CD4-positive, alpha-beta T cell treated with Interferon alpha-2 for 1 hour (primary cell): ENCODE data around the gene ZMIZ1.
"Not testable (repeated sequence)": the region's sequence is repeated elsewhere in the genome, so short reads cannot be mapped to it uniquely, and the experiment has no call there.

Experiments used
- DNase-seq, 2 donors: peaks; one replicate each; pipeline ENCODE4 v3.0.0-alpha.2; 2020 to 2022

Gene ZMIZ1

GRCh38 chr10:79274279-79275104 is 205.7 kb downstream of the ZMIZ1 start:
- peak in 1 of 2 donors; percentile 50 for DNase-seq

- DNase-seq = no peak
These were observed 206.3 kb downstream of the ZMIZ1 start for GRCh38 chr10:79275105-79275430.

GRCh38 chr10:79275431-79275851 is 206.7 kb downstream of the ZMIZ1 start:
- no peak for DNase-seq

GRCh38 chr10:79277579-79278269 is 209.0 kb downstream of the ZMIZ1 start:
- no peak for DNase-seq

DNA sequence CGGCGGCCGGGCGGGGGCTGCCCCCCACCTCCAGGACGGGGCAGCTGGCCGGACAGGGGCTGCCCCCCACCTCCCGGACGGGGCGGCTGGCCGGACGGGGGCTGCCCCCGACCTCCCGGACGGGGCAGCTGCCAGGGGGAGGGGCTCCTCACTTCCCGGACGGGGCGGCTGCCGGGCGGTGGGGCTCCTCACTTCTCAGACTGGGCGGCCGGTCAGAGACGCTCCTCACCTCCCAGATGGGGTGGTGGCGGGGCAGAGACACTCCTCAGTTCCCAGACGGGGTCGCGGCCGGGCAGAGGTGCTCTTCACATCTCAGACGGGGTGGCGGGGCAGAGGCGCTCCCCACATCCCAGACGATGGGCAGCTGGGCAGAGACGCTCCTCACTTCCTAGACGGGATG is 210.3 kb downstream of the ZMIZ1 start:
- DNase-seq = not testable (repeated sequence)

DNA sequence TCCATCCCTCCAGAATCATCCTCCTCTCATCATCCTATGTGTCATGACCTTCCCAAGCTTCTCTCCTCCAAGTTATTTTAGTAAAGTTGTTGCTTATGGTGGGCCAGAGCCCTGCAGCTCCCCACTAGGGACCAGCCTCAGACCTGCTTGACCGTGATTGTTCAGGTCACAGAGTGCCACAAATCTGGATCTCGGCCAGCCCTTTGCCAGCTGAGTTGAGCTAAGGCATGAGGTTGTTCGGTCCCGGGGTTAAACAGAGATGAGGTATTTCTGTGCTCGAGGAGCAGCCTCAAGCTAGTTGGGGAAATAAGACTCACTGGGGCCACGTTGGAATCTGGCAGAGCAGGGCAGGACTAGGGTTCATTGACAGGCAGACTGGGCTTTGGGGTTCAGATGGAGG is 212.2 kb downstream of the ZMIZ1 start:
- no peak for DNase-seq

- DNase-seq = no peak
These were observed 213.6 kb downstream of the ZMIZ1 start for GRCh38 chr10:79282388-79282787.

DNA sequence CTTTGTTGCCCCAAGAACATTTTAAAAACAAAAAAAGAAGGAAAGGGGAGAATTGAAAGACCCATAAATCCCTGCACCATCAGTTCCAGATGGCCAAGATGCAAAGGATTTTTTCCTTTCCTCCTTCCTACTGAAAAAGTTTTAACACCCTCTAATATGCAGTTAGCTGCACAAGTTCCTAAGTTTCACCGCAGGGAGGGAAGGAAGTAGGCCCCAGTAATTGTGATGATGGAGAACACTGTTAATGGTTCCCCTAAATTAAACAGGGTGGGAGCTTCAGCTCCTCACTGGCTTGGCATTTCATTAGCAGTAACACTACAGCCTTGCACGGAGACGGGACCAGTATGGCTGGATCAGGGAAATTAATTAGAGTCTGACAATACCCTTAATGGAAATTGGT is 214.8 kb downstream of the ZMIZ1 start:
- no peak for DNase-seq

GRCh38 chr10:79284158-79284871 is 215.5 kb downstream of the ZMIZ1 start:
- DNase-seq = no peak

- peak in 1 of 2 donors; percentile 28 for DNase-seq
These were observed 216.8 kb downstream of the ZMIZ1 start for GRCh38 chr10:79285315-79286197.

DNA sequence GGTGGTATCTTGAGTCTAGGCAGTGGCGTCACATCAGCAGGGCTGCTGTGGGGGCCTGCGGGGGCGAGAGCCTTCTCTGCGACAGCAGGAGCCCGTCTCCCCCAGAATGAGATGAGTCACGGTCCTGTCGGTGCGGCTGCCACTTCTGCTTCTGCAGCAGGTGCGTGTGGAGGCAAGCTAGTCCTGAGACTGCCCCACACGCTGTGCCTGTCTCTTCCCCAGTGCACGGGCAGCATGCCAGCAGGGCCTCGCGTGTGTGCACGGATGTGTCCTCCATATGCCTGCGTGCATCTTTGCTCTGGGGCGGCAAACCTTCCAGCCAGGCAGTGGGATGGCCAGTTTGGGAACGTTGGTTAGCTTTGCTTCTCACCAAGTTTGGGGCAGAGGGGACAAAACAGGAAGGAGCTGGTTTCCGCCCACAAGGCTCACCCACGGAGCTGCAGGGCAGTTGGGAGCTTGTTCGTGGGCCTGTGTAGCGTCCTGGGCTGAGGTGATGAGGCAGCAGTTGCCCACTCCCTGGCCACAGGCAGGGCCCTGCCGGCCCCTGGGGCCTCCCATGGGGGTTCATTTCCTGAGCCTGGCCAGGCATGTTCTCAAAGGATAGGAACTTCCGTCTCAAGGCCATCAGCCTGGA is 217.7 kb downstream of the ZMIZ1 start:
- DNase-seq = peak; percentile 73 to 85

DNA sequence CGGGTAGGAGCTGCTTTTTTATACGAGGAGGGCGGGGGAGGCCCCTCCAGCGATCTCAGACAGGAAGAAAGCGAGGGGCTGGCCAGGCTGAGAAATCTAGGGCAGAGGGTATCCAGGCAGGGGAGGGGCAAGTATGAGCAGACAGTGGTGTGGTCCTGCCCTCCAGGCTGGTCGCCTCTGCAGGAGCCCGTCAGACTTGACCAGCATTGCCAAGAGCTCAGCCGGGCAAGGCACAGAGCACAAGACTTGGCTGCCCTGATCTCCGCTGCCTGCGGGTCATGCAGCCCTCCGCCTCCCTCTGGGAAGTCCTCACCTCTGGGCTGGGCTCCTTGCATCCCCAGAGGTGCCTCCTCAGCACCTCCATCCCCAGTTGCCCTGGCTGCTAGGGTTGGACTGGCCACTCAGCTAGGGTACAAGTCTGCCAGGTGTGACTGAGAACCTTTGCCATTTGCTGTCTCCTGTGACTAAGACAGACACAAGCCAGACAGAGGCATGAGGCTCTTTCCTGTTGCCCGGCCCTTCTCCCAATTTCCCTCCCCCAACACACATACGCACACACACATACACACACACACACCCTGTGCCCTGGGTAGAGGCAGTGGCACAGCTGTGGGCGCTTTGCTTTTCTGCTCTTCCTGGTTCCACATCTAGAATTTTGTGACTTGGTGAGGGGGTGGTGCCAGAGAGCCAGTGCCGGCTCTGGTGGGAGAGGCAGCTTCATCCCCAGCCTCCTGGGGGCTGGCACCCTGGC is 219.4 kb downstream of the ZMIZ1 start:
- no peak for DNase-seq

- no peak for DNase-seq
These were observed 221.0 kb downstream of the ZMIZ1 start for GRCh38 chr10:79289801-79290200.

- no peak for DNase-seq
These were observed 223.4 kb downstream of the ZMIZ1 start for GRCh38 chr10:79292026-79292766.

DNA sequence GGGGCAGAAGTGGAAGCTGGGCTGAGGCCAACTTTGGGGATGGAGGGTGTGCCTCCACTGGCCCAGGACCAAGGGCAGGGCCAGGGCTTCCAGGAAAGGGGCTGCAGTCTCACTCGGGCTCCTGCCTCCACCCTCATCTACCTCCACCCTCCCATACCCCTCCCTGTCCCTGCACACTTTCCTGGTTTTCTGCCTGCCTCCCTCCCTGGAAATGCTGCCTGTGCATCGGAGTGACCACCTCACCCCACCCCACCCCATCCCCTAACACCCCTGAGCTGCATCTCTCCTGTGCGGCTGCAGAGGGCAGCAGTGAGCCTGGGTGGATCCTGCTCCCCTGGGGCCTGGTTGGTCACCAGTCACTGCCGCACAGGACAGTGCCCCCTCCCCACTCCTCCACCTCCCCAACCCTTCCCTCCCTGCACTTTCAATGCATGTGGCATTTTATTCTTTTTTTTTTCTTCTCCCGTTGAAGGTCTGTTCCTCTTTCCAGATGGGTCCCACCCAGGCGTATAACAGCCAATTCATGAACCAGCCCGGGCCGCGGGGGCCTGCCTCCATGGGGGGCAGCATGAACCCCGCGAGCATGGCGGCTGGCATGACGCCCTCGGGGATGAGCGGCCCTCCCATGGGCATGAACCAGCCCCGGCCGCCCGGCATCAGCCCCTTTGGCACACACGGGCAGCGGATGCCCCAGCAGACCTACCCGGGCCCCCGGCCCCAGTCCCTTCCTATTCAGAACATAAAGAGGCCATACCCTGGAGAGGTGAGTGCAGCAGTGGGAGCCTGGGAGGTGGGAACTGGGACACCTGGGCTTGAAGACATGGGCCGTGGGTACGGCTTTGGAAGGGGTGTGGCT is 224.4 kb downstream of the ZMIZ1 start:
- peak; percentile 33 to 40 for DNase-seq

DNA sequence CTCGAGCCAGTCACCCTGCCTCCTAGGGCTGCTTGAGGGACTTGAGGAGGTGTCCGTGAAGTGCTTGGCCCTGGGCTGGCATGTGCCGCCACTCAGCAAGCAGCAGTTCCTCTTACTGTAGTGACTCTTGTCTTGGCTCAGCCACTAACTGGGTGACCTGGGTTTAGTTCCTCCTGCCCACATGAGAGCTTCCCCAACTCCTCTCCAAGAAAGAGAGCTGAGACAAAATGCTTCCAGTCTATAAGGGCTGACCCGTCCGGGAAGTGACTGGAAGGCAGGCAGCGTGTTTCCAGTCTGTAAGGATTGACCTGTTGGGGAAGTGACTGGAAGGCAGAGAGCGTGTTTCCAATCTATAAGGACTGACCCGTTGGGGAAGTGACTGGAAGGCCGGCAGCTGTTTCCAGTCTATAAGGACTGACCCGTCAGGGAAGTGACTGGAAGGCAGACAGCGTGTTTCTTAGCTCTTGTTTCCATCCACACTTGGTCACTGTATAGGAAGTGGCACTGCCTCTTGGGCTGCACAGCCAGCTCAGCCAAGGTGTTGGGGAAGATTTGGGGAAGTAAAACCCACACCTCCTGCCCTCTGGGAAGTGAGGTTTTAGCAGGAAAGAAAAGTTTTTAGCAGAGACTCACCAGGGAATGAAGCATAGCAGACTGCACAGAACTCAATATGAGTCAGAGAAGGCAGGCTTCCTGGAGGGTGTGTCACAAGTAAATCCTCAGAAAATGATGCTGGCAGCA is 225.2 kb downstream of the ZMIZ1 start:
- DNase-seq = peak in 1 of 2 donors; percentile 68

- DNase-seq = peak in 1 of 2 donors; percentile 69
These were observed 226.8 kb downstream of the ZMIZ1 start for GRCh38 chr10:79295563-79295962.

GRCh38 chr10:79296431-79296830 is 227.7 kb downstream of the ZMIZ1 start:
- DNase-seq = no peak
